Osteocyte (in vitro differentiated cells): Measurements from ENCODE around the gene CDR2. TPM values are rescaled to one million over a fixed set of nuclear protein-coding genes. Genes with fewer than 3 reads are reported as not detected.

Experiments used
- DNase-seq: peaks from one replicate; pipeline ENCODE4 v3.0.0; 2021; ENCODE audit warnings: mixed read lengths; ENCODE audit not compliant: unreplicated experiment; ENCODE audit errors: extremely low spot score
- H3K27ac Mint-ChIP-seq: one replicate; pipeline ENCODE4 v1.8.0; 2021; ENCODE audit warnings: mild to moderate bottlenecking, mixed read lengths; ENCODE audit not compliant: unreplicated experiment
- H3K27me3 Mint-ChIP-seq: one replicate; pipeline ENCODE4 v1.8.0; 2021; ENCODE audit warnings: mixed read lengths; ENCODE audit not compliant: unreplicated experiment
- H3K36me3 Mint-ChIP-seq: one replicate; pipeline ENCODE4 v1.8.0; 2021; ENCODE audit warnings: mixed read lengths; ENCODE audit not compliant: unreplicated experiment
- H3K4me1 Mint-ChIP-seq: one replicate; pipeline ENCODE4 v1.8.0; 2021; ENCODE audit warnings: mixed read lengths; ENCODE audit not compliant: unreplicated experiment
- H3K4me3 Mint-ChIP-seq: one replicate; pipeline ENCODE4 v1.8.0; 2021; ENCODE audit warnings: mild to moderate bottlenecking, moderate library complexity, mixed read lengths; ENCODE audit not compliant: unreplicated experiment
- H3K9me3 Mint-ChIP-seq: one replicate; pipeline ENCODE4 v1.8.0; 2021; ENCODE audit warnings: mixed read lengths; ENCODE audit not compliant: unreplicated experiment
- CTCF ChIP-seq: fragments of 200-600 bp; sonication (generic); IDR thresholded peaks from 2 replicates; pipeline ENCODE4 v1.5.0; 2021; ENCODE audit warnings: antibody characterized with exemption, mild to moderate bottlenecking, moderate library complexity
- total RNA-seq: library from RNA; stranded (reverse); gene quantifications from 2 replicates; pipeline ENCODE4 v1.2.1, GENCODE V29; 2021

CDR2 gene
- total RNA-seq, 1 donor from 2014 or later: 23.7 TPM

DNA sequence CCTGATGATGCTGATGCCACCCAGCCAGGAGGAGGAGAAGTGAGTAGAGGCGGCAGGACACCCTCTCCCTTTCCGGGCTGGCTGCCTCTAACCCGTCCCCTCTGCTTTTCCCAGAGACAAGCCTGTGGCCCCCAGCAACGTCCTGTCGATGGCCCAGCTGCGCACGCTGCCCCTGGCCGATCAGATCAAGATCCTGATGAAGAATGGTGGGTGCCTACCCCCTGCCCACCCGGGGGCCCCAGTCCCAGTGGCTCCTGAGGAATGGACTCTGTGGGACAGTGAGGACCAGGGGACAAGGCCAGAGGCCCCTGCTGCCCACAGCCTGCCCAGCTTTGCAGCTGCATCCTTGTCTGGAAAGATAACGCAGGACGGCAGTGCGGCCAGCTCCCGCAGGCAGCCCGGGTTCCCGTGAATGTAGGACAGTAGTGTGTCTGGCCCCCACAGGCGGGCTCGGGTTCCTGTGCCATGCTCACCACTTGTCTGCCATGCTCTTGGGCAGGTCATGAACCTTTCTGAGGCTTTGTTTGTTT lies 57.4 kb downstream of the CDR2 start:
- Mint-ChIP-seq H3K27me3 (no peaks in the 10 kb centered on the region), H3K9me3 (no peaks in the 10 kb centered on the region), H3K4me3 (no peak overlapping the region), H3K4me1 (no peaks in the 10 kb centered on the region), H3K36me3 (peaks cover 23% of the 10 kb centered on the region), H3K27ac (no peak overlapping the region)
- DNase-seq: no peak
- TF ChIP-seq CTCF: no peak

- no peak overlapping the region for H3K27ac Mint-ChIP-seq
These were observed 58.0 kb downstream of the CDR2 start for GRCh38 chr16:22316411-22316811.

GRCh38 chr16:22315979-22316378 lies 58.4 kb downstream of the CDR2 start:
- H3K27ac Mint-ChIP-seq: no peak overlapping the region
- no peak for TF ChIP-seq CTCF
- no peaks in the 10 kb centered on the region for H3K27me3 Mint-ChIP-seq
- no peak for DNase-seq
- H3K36me3 Mint-ChIP-seq: peaks cover 26% of the 10 kb centered on the region
- no peak overlapping the region for H3K4me3 Mint-ChIP-seq
- no peaks in the 10 kb centered on the region for H3K9me3 Mint-ChIP-seq
- no peaks in the 10 kb centered on the region for H3K4me1 Mint-ChIP-seq

More at GRCh38 chr16:22316411-22316811, 58.0 kb downstream of the CDR2 start:
- no peak overlapping the region for H3K4me3 Mint-ChIP-seq
- no peaks in the 10 kb centered on the region for H3K9me3 Mint-ChIP-seq
- DNase-seq: no peak
- H3K36me3 Mint-ChIP-seq: peaks cover 26% of the 10 kb centered on the region
- no peaks in the 10 kb centered on the region for H3K4me1 Mint-ChIP-seq
- TF ChIP-seq CTCF: no peak
- no peaks in the 10 kb centered on the region for H3K27me3 Mint-ChIP-seq

GRCh38 chr16:22314661-22315626 lies 59.5 kb downstream of the CDR2 start:
- H3K4me3 Mint-ChIP-seq: no peak overlapping the region
- TF ChIP-seq CTCF: no peak
- H3K27ac Mint-ChIP-seq: no peak overlapping the region
- DNase-seq: no peak
- no peaks in the 10 kb centered on the region for H3K27me3 Mint-ChIP-seq
- H3K36me3 Mint-ChIP-seq: peaks cover 21% of the 10 kb centered on the region
- no peaks in the 10 kb centered on the region for H3K4me1 Mint-ChIP-seq
- no peaks in the 10 kb centered on the region for H3K9me3 Mint-ChIP-seq

GRCh38 chr16:22313876-22314470 lies 60.4 kb downstream of the CDR2 start:
- no peak overlapping the region for H3K4me3 Mint-ChIP-seq
- TF ChIP-seq CTCF: no peak
- H3K4me1 Mint-ChIP-seq: no peaks in the 10 kb centered on the region
- DNase-seq: no peak
- H3K9me3 Mint-ChIP-seq: no peaks in the 10 kb centered on the region
- H3K36me3 Mint-ChIP-seq: peaks cover 19% of the 10 kb centered on the region
- no peak overlapping the region for H3K27ac Mint-ChIP-seq
- no peaks in the 10 kb centered on the region for H3K27me3 Mint-ChIP-seq
